Neural cell (in vitro differentiated cells): ENCODE data around the gene ATXN2. TPM values are rescaled to one million over a fixed set of nuclear protein-coding genes. Genes with fewer than 3 reads are reported as not detected.

Experiments used
- H2AFZ ChIP-seq: fragments of 200-600, 300-800 bp; sonication (generic), shearing (Covaris generic); 2 replicates; pipeline ENCODE4 v1.6.0; 2014; ENCODE audit warnings: low read depth, mild to moderate bottlenecking, antibody characterized with exemption, low read length, moderate library complexity
- H3F3A ChIP-seq: fragments of 200-600 bp; shearing (Covaris generic); 2 replicates; pipeline ENCODE4 v1.6.1; 2016; ENCODE audit warnings: mild to moderate bottlenecking, moderate library complexity, mixed read lengths, antibody characterized with exemption, low read length; ENCODE audit not compliant: insufficient read depth, poor library complexity, severe bottlenecking
- H3K27ac ChIP-seq: fragments of 200-600, 300-800 bp; sonication (generic), shearing (Covaris generic); 2 replicates; pipeline ENCODE4 v1.5.1; 2014; ENCODE audit warnings: mild to moderate bottlenecking, low read length, moderate library complexity
- H3K27me3 ChIP-seq: fragments of 300-800, 200-600 bp; sonication (generic), shearing (Covaris generic); 2 replicates; pipeline ENCODE4 v1.6.0; 2014; ENCODE audit warnings: mild to moderate bottlenecking, low read depth, low read length, moderate library complexity; ENCODE audit not compliant: insufficient read depth
- H3K36me3 ChIP-seq: fragments of 300-800, 200-600 bp; sonication (generic), shearing (Covaris generic); 2 replicates; pipeline ENCODE4 v1.5.1; 2014; ENCODE audit warnings: mild to moderate bottlenecking, antibody characterized with exemption, low read length, moderate library complexity; ENCODE audit not compliant: insufficient read depth
- H3K4me2 ChIP-seq: fragments of 300-800, 200-600 bp; sonication (generic), shearing (Covaris generic); 2 replicates; pipeline ENCODE4 v1.6.0; 2014; ENCODE audit warnings: mild to moderate bottlenecking, low read length
- H3K4me3 ChIP-seq: fragments of 300-800, 200-600 bp; sonication (generic), shearing (Covaris generic); 2 replicates; pipeline ENCODE4 v1.5.1; 2014; ENCODE audit warnings: mild to moderate bottlenecking, low read length, moderate library complexity
- H3K79me2 ChIP-seq: fragments of 200-600 bp; shearing (Covaris generic); replicated peaks from 2 replicates; pipeline ENCODE4 v1.6.0; 2014; ENCODE audit warnings: mild to moderate bottlenecking, low read length, moderate library complexity; ENCODE audit not compliant: insufficient read depth
- H3K9ac ChIP-seq: fragments of 300-800, 200-600 bp; sonication (generic), shearing (Covaris generic); 2 replicates; pipeline ENCODE4 v1.6.1; 2016; ENCODE audit warnings: mild to moderate bottlenecking, low read length, mixed read lengths
- H3K9me2 ChIP-seq: fragments of 200-600 bp; shearing (Covaris generic); 2 replicates; pipeline ENCODE4 v1.6.1; 2016; ENCODE audit warnings: mild to moderate bottlenecking, low read length, mixed read lengths; ENCODE audit not compliant: insufficient read depth
- H3K9me3 ChIP-seq: fragments of 200-600, 300-800 bp; sonication (generic), shearing (Covaris generic); 2 replicates; pipeline ENCODE4 v1.6.1; 2016; ENCODE audit warnings: mild to moderate bottlenecking, mixed run types, low read length, moderate library complexity, mixed read lengths
- H4K20me1 ChIP-seq: fragments of 200-600 bp; shearing (Covaris generic); 2 replicates; pipeline ENCODE4 v1.6.1; 2016; ENCODE audit warnings: mild to moderate bottlenecking, mixed run types; ENCODE audit not compliant: insufficient read depth
- CTCF ChIP-seq: fragments of 450-650 bp; IDR thresholded peaks from 2 replicates; pipeline ENCODE4 v1.5.1; 2014; ENCODE audit warnings: antibody characterized with exemption, mild to moderate bottlenecking, moderate library complexity; ENCODE audit not compliant: poor library complexity, severe bottlenecking
- EP300 ChIP-seq: fragments of 450-650 bp; conservative IDR thresholded peaks from 2 replicates; pipeline ENCODE4 v1.6.1; 2014; ENCODE audit warnings: antibody characterized with exemption, mild to moderate bottlenecking, moderate library complexity; ENCODE audit not compliant: poor library complexity, severe bottlenecking
- EZH2 ChIP-seq: fragments of 200-600, 300-800 bp; shearing (Covaris generic), sonication (generic); IDR thresholded peaks from 2 replicates; pipeline ENCODE4 v1.6.1; 2014; ENCODE audit warnings: antibody characterized with exemption, low read length, borderline replicate concordance, mild to moderate bottlenecking; ENCODE audit not compliant: insufficient read depth, poor library complexity, severe bottlenecking
- MXI1 ChIP-seq: fragments of 450-650 bp; conservative IDR thresholded peaks from 2 replicates; pipeline ENCODE4 v1.6.1; 2014; ENCODE audit warnings: antibody characterized with exemption, mild to moderate bottlenecking; ENCODE audit not compliant: poor library complexity, severe bottlenecking
- POLR2AphosphoS5 ChIP-seq: IDR thresholded peaks from 2 replicates; pipeline ENCODE4 v1.6.1; 2012
- RAD21 ChIP-seq: fragments of 450-650 bp; conservative IDR thresholded peaks from 2 replicates; pipeline ENCODE4 v1.6.1; 2014; ENCODE audit warnings: antibody characterized with exemption, mild to moderate bottlenecking, moderate library complexity
- SMC3 ChIP-seq: fragments of 450-650 bp; conservative IDR thresholded peaks from 2 replicates; pipeline ENCODE4 v1.6.1; 2014; ENCODE audit warnings: antibody characterized with exemption, mild to moderate bottlenecking, moderate library complexity; ENCODE audit not compliant: poor library complexity
- TAF1 ChIP-seq: IDR thresholded peaks from 2 replicates; pipeline ENCODE4 v1.6.1; 2012; ENCODE audit warnings: low read depth
- polyA plus RNA-seq: library from polyadenylated mRNA; depleted of rRNA; stranded (reverse); fragments of >200 nt; gene quantifications from 2 replicates; pipeline ENCODE4 v1.2.3, GENCODE V29; 2014
- TF ChIP-seq, protein P1 (sequence below): IDR thresholded peaks from 2 replicates; pipeline ENCODE4 v1.6.1; 2012; ENCODE audit warnings: borderline replicate concordance

The ATXN2 gene
- polyA plus RNA-seq, 1 donor from 2014 or later: 12.6 TPM

DNA sequence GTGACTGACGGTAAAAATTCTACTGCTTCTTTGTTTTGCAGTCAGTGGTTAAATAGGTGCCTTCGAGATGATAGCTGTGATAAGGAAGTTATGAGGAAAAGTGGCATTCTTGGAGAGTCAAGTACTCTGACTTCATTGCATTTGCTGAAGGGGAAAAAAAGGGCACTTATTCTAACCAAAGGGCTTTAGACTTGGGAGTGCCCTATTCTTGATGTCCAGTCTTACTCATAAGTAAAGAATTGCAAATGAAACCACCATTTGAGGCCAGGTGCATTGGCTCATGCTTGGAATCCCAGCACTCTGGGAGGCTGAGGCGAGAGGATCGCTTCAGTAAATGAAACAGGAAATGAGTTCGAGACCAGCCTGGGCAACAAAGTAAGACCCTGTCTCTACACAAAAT, 46.3 kb upstream of the ATXN2 start:
- Histone ChIP-seq H3K36me3 (peaks cover 4% of the 10 kb centered on the region), H3K27me3 (no peaks in the 10 kb centered on the region), H4K20me1 (no peaks in the 10 kb centered on the region), H3K27ac (no peak overlapping the region), H3K4me3 (no peak overlapping the region), H2AFZ (no peak overlapping the region), H3K4me2 (no peak overlapping the region), H3F3A (no peaks in the 10 kb centered on the region), H3K79me2 (no peaks in the 10 kb centered on the region), H3K9ac (no peak overlapping the region), H3K9me3 (no peaks in the 10 kb centered on the region), H3K9me2 (no peaks in the 10 kb centered on the region)
- TF ChIP-seq EP300: no peak
- no peak for TF ChIP-seq RAD21
- no peak for TF ChIP-seq TAF1
- TF ChIP-seq MXI1: no peak
- TF ChIP-seq, protein P1, sequence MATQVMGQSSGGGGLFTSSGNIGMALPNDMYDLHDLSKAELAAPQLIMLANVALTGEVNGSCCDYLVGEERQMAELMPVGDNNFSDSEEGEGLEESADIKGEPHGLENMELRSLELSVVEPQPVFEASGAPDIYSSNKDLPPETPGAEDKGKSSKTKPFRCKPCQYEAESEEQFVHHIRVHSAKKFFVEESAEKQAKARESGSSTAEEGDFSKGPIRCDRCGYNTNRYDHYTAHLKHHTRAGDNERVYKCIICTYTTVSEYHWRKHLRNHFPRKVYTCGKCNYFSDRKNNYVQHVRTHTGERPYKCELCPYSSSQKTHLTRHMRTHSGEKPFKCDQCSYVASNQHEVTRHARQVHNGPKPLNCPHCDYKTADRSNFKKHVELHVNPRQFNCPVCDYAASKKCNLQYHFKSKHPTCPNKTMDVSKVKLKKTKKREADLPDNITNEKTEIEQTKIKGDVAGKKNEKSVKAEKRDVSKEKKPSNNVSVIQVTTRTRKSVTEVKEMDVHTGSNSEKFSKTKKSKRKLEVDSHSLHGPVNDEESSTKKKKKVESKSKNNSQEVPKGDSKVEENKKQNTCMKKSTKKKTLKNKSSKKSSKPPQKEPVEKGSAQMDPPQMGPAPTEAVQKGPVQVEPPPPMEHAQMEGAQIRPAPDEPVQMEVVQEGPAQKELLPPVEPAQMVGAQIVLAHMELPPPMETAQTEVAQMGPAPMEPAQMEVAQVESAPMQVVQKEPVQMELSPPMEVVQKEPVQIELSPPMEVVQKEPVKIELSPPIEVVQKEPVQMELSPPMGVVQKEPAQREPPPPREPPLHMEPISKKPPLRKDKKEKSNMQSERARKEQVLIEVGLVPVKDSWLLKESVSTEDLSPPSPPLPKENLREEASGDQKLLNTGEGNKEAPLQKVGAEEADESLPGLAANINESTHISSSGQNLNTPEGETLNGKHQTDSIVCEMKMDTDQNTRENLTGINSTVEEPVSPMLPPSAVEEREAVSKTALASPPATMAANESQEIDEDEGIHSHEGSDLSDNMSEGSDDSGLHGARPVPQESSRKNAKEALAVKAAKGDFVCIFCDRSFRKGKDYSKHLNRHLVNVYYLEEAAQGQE: no peak

DNA sequence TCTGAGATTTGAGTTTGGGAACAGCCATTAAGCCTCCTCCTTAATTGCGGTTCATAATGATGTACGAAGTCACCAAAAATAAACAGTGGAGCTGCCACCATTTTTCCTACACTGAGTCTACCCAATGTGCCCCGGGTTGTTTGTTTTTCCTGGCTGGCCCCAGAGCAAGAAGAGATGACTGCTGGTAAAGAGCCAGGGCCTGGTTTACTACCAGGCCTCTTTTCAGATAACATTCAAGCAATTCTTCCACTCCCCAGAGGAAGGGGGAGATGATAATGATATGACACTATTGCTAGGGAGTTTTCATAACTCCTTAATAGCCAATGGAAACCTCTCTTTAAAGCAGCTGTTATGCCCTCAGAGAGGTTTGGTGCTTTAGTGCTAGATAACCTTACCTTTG, 44.3 kb upstream of the ATXN2 start:
- H3K27me3 ChIP-seq: no peaks in the 10 kb centered on the region
- H3K4me2 ChIP-seq: no peak overlapping the region
- no peak overlapping the region for H3K4me3 ChIP-seq
- no peak for TF ChIP-seq POLR2AphosphoS5
- TF ChIP-seq RAD21: no peak
- no peak for TF ChIP-seq EZH2
- no peak for TF ChIP-seq EP300
- no peak for TF ChIP-seq TAF1
- no peak for TF ChIP-seq SMC3
- no peak for TF ChIP-seq MXI1
- no peak for TF ChIP-seq CTCF
- TF ChIP-seq, protein P1: no peak
- H3F3A ChIP-seq: no peaks in the 10 kb centered on the region
- no peaks in the 10 kb centered on the region for H3K9me2 ChIP-seq
- H3K27ac ChIP-seq: no peak overlapping the region
- H3K36me3 ChIP-seq: peaks cover 4% of the 10 kb centered on the region
- H4K20me1 ChIP-seq: no peaks in the 10 kb centered on the region
- no peaks in the 10 kb centered on the region for H3K9me3 ChIP-seq
- no peak overlapping the region for H2AFZ ChIP-seq
- no peak overlapping the region for H3K9ac ChIP-seq
- H3K79me2 ChIP-seq: no peaks in the 10 kb centered on the region
